Mesodermal cell (in vitro differentiated cells): ENCODE measurements around the gene MANSC4. TPM values are rescaled to one million over a fixed set of nuclear protein-coding genes. Genes with fewer than 3 reads are reported as not detected.

Experiments used
- H3K27ac ChIP-seq: 2 replicates; pipeline ENCODE4 v1.7.0; 2013; ENCODE audit warnings: mild to moderate bottlenecking, low read depth, low read length, moderate library complexity; ENCODE audit not compliant: severe bottlenecking
- H3K36me3 ChIP-seq: 2 replicates; pipeline ENCODE4 v1.7.1; 2013; ENCODE audit warnings: mild to moderate bottlenecking, low read length, moderate library complexity; ENCODE audit not compliant: control insufficient read depth, insufficient read depth
- H3K4me1 ChIP-seq: one replicate; pipeline ENCODE4 v1.7.1; 2013; ENCODE audit warnings: mild to moderate bottlenecking, low read length; ENCODE audit not compliant: insufficient read depth, control insufficient read depth, poor library complexity, severe bottlenecking
- H3K4me3 ChIP-seq: 2 replicates; pipeline ENCODE4 v1.7.0; 2013; ENCODE audit warnings: low read length, control low read depth, mild to moderate bottlenecking; ENCODE audit not compliant: insufficient read depth, poor library complexity, severe bottlenecking; ENCODE audit errors: extremely low read depth
- H3K9me3 ChIP-seq: 2 replicates; pipeline ENCODE4 v1.7.1; 2013; ENCODE audit warnings: mild to moderate bottlenecking, low read length, moderate library complexity; ENCODE audit not compliant: control insufficient read depth
- WGBS, 2 experiments: methylation state at CpG; one replicate each; pipeline ENCODE4 v1.1.5; 2013; ENCODE audit warnings: missing lambda C conversion rate in 2 of 2; ENCODE audit not compliant: insufficient coverage in 2 of 2; 5-methylcytosine and 5-hydroxymethylcytosine counted together
- polyA plus RNA-seq, 2 experiments: library from polyadenylated mRNA; stranded (reverse); fragments of 50-300 nt; gene quantifications; one replicate each; pipeline ENCODE4 v1.2.3, GENCODE V29; 2013

MANSC4 gene
- polyA plus RNA-seq (2013, experiment 1 of 2), result not detected
- polyA plus RNA-seq (2013, experiment 2 of 2), result not detected

GRCh38 chr12:27779920-27780611, at the start of gene MANSC4, which contains the start of gene KLHL42:
Gene MANSC4 (minus strand): TSS chr12:27780236. CDS start chr12:27771276, 8,960 bp downstream.
Gene KLHL42 (plus strand): TSS chr12:27780233. CDS start chr12:27780331, 98 bp downstream.
- Histone ChIP-seq H3K9me3 (no peaks in the 10 kb centered on the region), H3K27ac (peak within 1 kb of the TSS; percentile 85), H3K36me3 (peaks cover 10% of the 10 kb centered on the region), H3K4me3 (peak within 1 kb of the TSS; percentile 64), H3K4me1 (peaks cover 20% of the 10 kb centered on the region)
- 0 to 1% methylated on average over 74 to 79 of the region's 92 CpGs for WGBS, 2 experiments

GRCh38 chr12:27828196-27828595, 48.2 kb upstream of the MANSC4 start:
- WGBS, 2 experiments, result 100% methylated on average over 2 of the region's 3 CpGs; no CpG with 5 or more reads in 1 of the 2 experiments
- H3K4me3 ChIP-seq, result no peak overlapping the region
- H3K36me3 ChIP-seq, result no peaks in the 10 kb centered on the region
- H3K27ac ChIP-seq, result no peak overlapping the region
- H3K9me3 ChIP-seq, result no peaks in the 10 kb centered on the region
- no peaks in the 10 kb centered on the region for H3K4me1 ChIP-seq

GRCh38 chr12:27826076-27826475, 46.0 kb upstream of the MANSC4 start:
- Histone ChIP-seq H3K27ac (no peak overlapping the region), H3K4me3 (no peak overlapping the region), H3K4me1 (peaks cover 9% of the 10 kb centered on the region), H3K36me3 (no peaks in the 10 kb centered on the region), H3K9me3 (no peaks in the 10 kb centered on the region)
- 85 to 100% methylated on average over 1 of the region's 1 CpG for WGBS, 2 experiments

- Histone ChIP-seq H3K36me3 (no peaks in the 10 kb centered on the region), H3K4me3 (no peak overlapping the region), H3K4me1 (peaks cover 9% of the 10 kb centered on the region), H3K27ac (no peak overlapping the region), H3K9me3 (no peaks in the 10 kb centered on the region)
- WGBS, 2 experiments, result 83 to 89% methylated on average over 12 of the region's 12 CpGs
Observed at GRCh38 chr12:27824126-27824842, 44.2 kb upstream of the MANSC4 start.

GRCh38 chr12:27823038-27823437, 43.0 kb upstream of the MANSC4 start:
- Histone ChIP-seq H3K36me3 (no peaks in the 10 kb centered on the region), H3K27ac (no peak overlapping the region), H3K4me3 (no peak overlapping the region), H3K4me1 (peaks cover 9% of the 10 kb centered on the region), H3K9me3 (no peaks in the 10 kb centered on the region)
- 85 to 90% methylated on average over 2 to 4 of the region's 5 CpGs for WGBS, 2 experiments

GRCh38 chr12:27822076-27822712, 42.2 kb upstream of the MANSC4 start:
- H3K36me3 ChIP-seq, result no peaks in the 10 kb centered on the region
- no peak overlapping the region for H3K27ac ChIP-seq
- peaks cover 9% of the 10 kb centered on the region for H3K4me1 ChIP-seq
- WGBS, 2 experiments, result 85 to 87% methylated on average over 4 to 8 of the region's 9 CpGs
- no peak overlapping the region for H3K4me3 ChIP-seq
- H3K9me3 ChIP-seq, result no peaks in the 10 kb centered on the region

- H3K4me1 ChIP-seq, result peaks cover 9% of the 10 kb centered on the region
- H3K9me3 ChIP-seq, result no peaks in the 10 kb centered on the region
- H3K27ac ChIP-seq, result no peak overlapping the region
- H3K36me3 ChIP-seq, result no peaks in the 10 kb centered on the region
- 15 to 29% methylated on average over 5 to 6 of the region's 7 CpGs for WGBS, 2 experiments
- H3K4me3 ChIP-seq, result no peak overlapping the region
Observed at GRCh38 chr12:27821259-27821973, 41.4 kb upstream of the MANSC4 start.

GRCh38 chr12:27820564-27820963, 40.5 kb upstream of the MANSC4 start:
- Histone ChIP-seq H3K4me3 (no peak overlapping the region), H3K36me3 (no peaks in the 10 kb centered on the region), H3K4me1 (peaks cover 9% of the 10 kb centered on the region), H3K27ac (no peak overlapping the region), H3K9me3 (no peaks in the 10 kb centered on the region)
- WGBS, 2 experiments, result 90% methylated on average over 2 of the region's 5 CpGs; no CpG with 5 or more reads in 1 of the 2 experiments

GRCh38 chr12:27818401-27818918, 38.4 kb upstream of the MANSC4 start:
- Histone ChIP-seq H3K36me3 (no peaks in the 10 kb centered on the region), H3K27ac (no peak overlapping the region), H3K9me3 (no peaks in the 10 kb centered on the region), H3K4me3 (no peak overlapping the region), H3K4me1 (peaks cover 9% of the 10 kb centered on the region)
- WGBS, 2 experiments, result 89 to 100% methylated on average over 2 to 5 of the region's 7 CpGs

- H3K4me1 ChIP-seq, result peaks cover 9% of the 10 kb centered on the region
- no peak overlapping the region for H3K4me3 ChIP-seq
- WGBS, 2 experiments, result 80 to 90% methylated on average over 1 to 2 of the region's 4 CpGs
- H3K9me3 ChIP-seq, result peaks cover under 1% of the 10 kb centered on the region
- no peaks in the 10 kb centered on the region for H3K36me3 ChIP-seq
- H3K27ac ChIP-seq, result no peak overlapping the region
Observed at GRCh38 chr12:27817766-27818165, 37.7 kb upstream of the MANSC4 start.
